Omental fat pad (tissue), 4 donors: ENCODE results near the gene ITPR3. TPM values are rescaled to one million over a fixed set of nuclear protein-coding genes. Genes with fewer than 3 reads are reported as not detected.

Experiments
- ATAC-seq: fragments of 150-250 bp; one replicate; pipeline ENCODE4 v1.9.1; 2016; ENCODE audit warnings: mild to moderate bottlenecking, moderate library complexity; ENCODE audit not compliant: low FRiP score
- DNase-seq: peaks from one replicate; pipeline ENCODE4 v3.0.0-alpha.2; 2019; ENCODE audit warnings: low spot score
- CTCF ChIP-seq, 3 donors: fragments of 450-650 bp; IDR thresholded peaks; one replicate each; pipeline ENCODE4 v1.5.1; 2016 to 2017; ENCODE audit warnings: antibody characterized with exemption in 3 of 3, mild to moderate bottlenecking in 3 of 3, moderate library complexity in 2 of 3
- total RNA-seq, 4 donors: library from RNA; depleted of rRNA; stranded (reverse); fragments of >200 nt; gene quantifications; one replicate each; pipeline ENCODE4 v1.1.0, GENCODE V29; 2016

The ITPR3 gene
- 10 to 100 TPM; 25.7 to 62.0 (median 35.9) TPM for total RNA-seq

- DNase-seq: no peak
- ATAC-seq: peak; percentile 59
- TF ChIP-seq CTCF (IDR thresholded peaks at IDR 0.05): no peak
These were observed at the start of gene ITPR3 for GRCh38 chr6:33620856-33621710. ITPR3 (plus strand) TSS chr6:33621322; CDS start chr6:33621603, 281 bp downstream.

- ATAC-seq (peak; percentile 23), DNase-seq (no peak)
- no peak for TF ChIP-seq CTCF (IDR thresholded peaks at IDR 0.05)
These were observed 49.3 kb upstream of the ITPR3 start for GRCh38 chr6:33571637-33572316.

- no peak for DNase-seq
- no peak for ATAC-seq
- no peak for TF ChIP-seq CTCF (IDR thresholded peaks at IDR 0.05)
These were observed 45.9 kb upstream of the ITPR3 start for GRCh38 chr6:33575211-33575610.

- no peak for DNase-seq
- TF ChIP-seq CTCF (IDR thresholded peaks at IDR 0.05): no peak
- ATAC-seq: no peak
These were observed 44.5 kb upstream of the ITPR3 start for GRCh38 chr6:33576668-33577067.

GRCh38 chr6:33577106-33577535, 44.0 kb upstream of the ITPR3 start:
- DNase-seq (no peak), ATAC-seq (no peak)
- no peak for TF ChIP-seq CTCF (IDR thresholded peaks at IDR 0.05)

- TF ChIP-seq CTCF (IDR thresholded peaks at IDR 0.05): no peak
- ATAC-seq: no peak
These were observed 43.4 kb upstream of the ITPR3 start for GRCh38 chr6:33577718-33578117.

More at GRCh38 chr6:33577718-33578117, 43.4 kb upstream of the ITPR3 start:
- DNase-seq: no peak
